Tibial nerve (tissue), 4 donors: ENCODE results near the gene CUL4B.
A peak's percentile ranks its signal among the peaks of the same experiment; 100 is the strongest.

Source experiments
- EP300 ChIP-seq, 2 donors: sonication (generic); formaldehyde crosslinking; IDR thresholded peaks; one replicate each; pipeline ENCODE4 v1.6.1; 2017; ENCODE audit warnings: antibody characterized with exemption in 2 of 2, mild to moderate bottlenecking in 1 of 2
- POLR2A ChIP-seq, 2 donors: fragments of 450-650 bp; IDR thresholded peaks; one replicate each; pipeline ENCODE4 v1.6.1; 2017; ENCODE audit warnings: antibody characterized with exemption in 2 of 2, mild to moderate bottlenecking in 2 of 2, moderate library complexity in 2 of 2
- TF ChIP-seq, protein P1 (sequence below), 5 experiments: fragments of 200-600 bp in 3 of 5; fragments of 450-650 bp in 2 of 5; sonication (generic) in 3 of 5; IDR thresholded peaks; one replicate each; pipeline ENCODE4 v1.5.1; 2016 to 2019; ENCODE audit warnings: antibody characterized with exemption in 5 of 5, mild to moderate bottlenecking in 3 of 5, moderate library complexity in 2 of 5

DNA sequence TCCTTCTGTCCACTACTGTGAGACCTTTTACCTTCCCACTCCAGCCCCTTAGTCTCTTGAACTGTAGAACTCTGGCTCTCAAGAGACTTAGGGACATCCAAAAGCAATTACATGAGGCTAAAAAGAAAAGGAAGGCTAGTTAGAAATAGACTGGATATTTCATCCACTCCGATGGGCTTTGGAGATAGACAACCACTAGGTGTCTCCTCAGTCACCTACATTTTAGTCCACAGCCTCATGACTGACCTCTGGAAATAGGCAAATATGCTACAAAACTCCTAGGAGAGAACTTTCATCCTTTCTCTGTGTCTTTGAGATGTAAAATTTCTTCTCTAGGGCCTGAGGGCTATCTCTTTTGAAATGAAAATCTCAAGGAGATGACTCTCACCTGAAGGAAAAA, 46.5 kb downstream of the CUL4B start:
- TF ChIP-seq POLR2A (IDR thresholded peaks at IDR 0.05) (no peak), EP300 (IDR thresholded peaks at IDR 0.05) (no peak)
- TF ChIP-seq, protein P1, sequence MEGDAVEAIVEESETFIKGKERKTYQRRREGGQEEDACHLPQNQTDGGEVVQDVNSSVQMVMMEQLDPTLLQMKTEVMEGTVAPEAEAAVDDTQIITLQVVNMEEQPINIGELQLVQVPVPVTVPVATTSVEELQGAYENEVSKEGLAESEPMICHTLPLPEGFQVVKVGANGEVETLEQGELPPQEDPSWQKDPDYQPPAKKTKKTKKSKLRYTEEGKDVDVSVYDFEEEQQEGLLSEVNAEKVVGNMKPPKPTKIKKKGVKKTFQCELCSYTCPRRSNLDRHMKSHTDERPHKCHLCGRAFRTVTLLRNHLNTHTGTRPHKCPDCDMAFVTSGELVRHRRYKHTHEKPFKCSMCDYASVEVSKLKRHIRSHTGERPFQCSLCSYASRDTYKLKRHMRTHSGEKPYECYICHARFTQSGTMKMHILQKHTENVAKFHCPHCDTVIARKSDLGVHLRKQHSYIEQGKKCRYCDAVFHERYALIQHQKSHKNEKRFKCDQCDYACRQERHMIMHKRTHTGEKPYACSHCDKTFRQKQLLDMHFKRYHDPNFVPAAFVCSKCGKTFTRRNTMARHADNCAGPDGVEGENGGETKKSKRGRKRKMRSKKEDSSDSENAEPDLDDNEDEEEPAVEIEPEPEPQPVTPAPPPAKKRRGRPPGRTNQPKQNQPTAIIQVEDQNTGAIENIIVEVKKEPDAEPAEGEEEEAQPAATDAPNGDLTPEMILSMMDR (IDR thresholded peaks at IDR 0.05) = peak in 1 of 5 experiments; percentile 17
